Transverse colon (tissue), 4 donors: Measurements from ENCODE around the gene TWNK. TPM values are rescaled to one million over a fixed set of nuclear protein-coding genes. Genes with fewer than 3 reads are reported as not detected.

Experiments used
- DNase-seq: peaks from one replicate; pipeline ENCODE4 v3.0.0-alpha.2; 2019
- H3K27ac ChIP-seq, 4 donors: fragments of 200-600 bp; sonication (generic); 2 replicates each; pipeline ENCODE4 v1.5.1; 2016 to 2018; ENCODE audit warnings: inconsistent platforms in 4 of 4
- H3K27me3 ChIP-seq: fragments of 200-600 bp; sonication (generic); 2 replicates; pipeline ENCODE4 v1.5.1; 2017; ENCODE audit warnings: inconsistent platforms
- H3K36me3 ChIP-seq, 4 donors: fragments of 200-600 bp; sonication (generic); 2 replicates each; pipeline ENCODE4 v1.5.1; 2017 to 2019; ENCODE audit warnings: inconsistent platforms in 4 of 4
- H3K4me1 ChIP-seq, 4 donors: fragments of 200-600 bp; sonication (generic); 2 replicates each; pipeline ENCODE4 v1.5.1; 2017 to 2020; ENCODE audit warnings: inconsistent platforms in 4 of 4
- H3K4me3 ChIP-seq, 4 donors: fragments of 200-600 bp; sonication (generic); 1 replicate in 1 of 4; 2 replicates in 3 of 4; pipeline versions ENCODE4 v1.5.1 to v1.6.1; 2017 to 2019; ENCODE audit warnings: inconsistent platforms in 4 of 4
- H3K9me3 ChIP-seq, 2 donors: fragments of 200-600 bp; sonication (generic); 2 replicates each; pipeline ENCODE4 v1.5.1; 2017 to 2019; ENCODE audit warnings: inconsistent platforms in 2 of 2
- CTCF ChIP-seq, 5 experiments: fragments of 200-600 bp in 3 of 5; fragments of 450-650 bp in 2 of 5; sonication (generic) in 3 of 5; IDR thresholded peaks; 1 replicate in 2 of 5; 2 replicates in 3 of 5; pipeline ENCODE4 v1.5.1; 2016 to 2017; ENCODE audit warnings: antibody characterized with exemption in 5 of 5, inconsistent platforms in 3 of 5, mild to moderate bottlenecking in 2 of 5, moderate library complexity in 1 of 5
- EP300 ChIP-seq: sonication (generic); formaldehyde crosslinking; IDR thresholded peaks from one replicate; pipeline ENCODE4 v1.6.1; 2017; ENCODE audit warnings: antibody characterized with exemption, low read depth
- POLR2A ChIP-seq: fragments of 450-650 bp; IDR thresholded peaks from one replicate; pipeline ENCODE4 v1.6.1; 2016; ENCODE audit warnings: antibody characterized with exemption, mild to moderate bottlenecking, moderate library complexity
- POLR2AphosphoS5 ChIP-seq, 3 donors: sonication (generic); formaldehyde crosslinking; IDR thresholded peaks; one replicate each; pipeline ENCODE4 v1.6.1; 2016; ENCODE audit warnings: antibody characterized with exemption in 3 of 3
- whole genome bisulfite sequencing, 2 donors: methylation state at CpG; one replicate each; pipeline ENCODE4 v1.1.5; 2018; ENCODE audit warnings: low coverage in 1 of 2; 5-methylcytosine and 5-hydroxymethylcytosine counted together
- in situ Hi-C, 4 donors: fragments of 200-750 bp; cut with MboI; loops; one replicate each; pipeline versions ENCODE4 v1.15.0 to v1.15.1; 2017; ENCODE audit warnings: low sequenced_read_pairs in 3 of 4, low pct_ligation_motif_present in 1 of 4, low pct_unique_long_range_greater_than_20kb in 1 of 4
- intact Hi-C: fragments of 100-400 bp; cut with DNase I; formaldehyde crosslinking; loops from one replicate; pipeline ENCODE4 v1.15.1; 2023; ENCODE audit warnings: low total_unique reads
- total RNA-seq, 4 donors: library from RNA; depleted of rRNA; stranded (reverse); fragments of >200 nt; gene quantifications; one replicate each; pipeline ENCODE4 v1.1.0, GENCODE V29; 2016

Gene TWNK
- total RNA-seq, 4 donors from 2014 or later, result 1.1 to 12.7 (median 3.3) TPM

GRCh38 chr10:101007915-101008822, 20.8 kb downstream of the TWNK start:
- H3K27me3 ChIP-seq, result no peaks in the 10 kb centered on the region
- 58 to 60% methylated on average over 7 to 13 of the region's 13 CpGs for WGBS, 2 donors
- no peak for TF ChIP-seq POLR2AphosphoS5 (IDR thresholded peaks at IDR 0.05)
- no peak for TF ChIP-seq CTCF (IDR thresholded peaks at IDR 0.05)
- TF ChIP-seq POLR2A, result no peak
- TF ChIP-seq EP300, result no peak
- in situ Hi-C loops (no loop called here), intact Hi-C loops (no loop called here)
- no peak overlapping the region for H3K4me3 ChIP-seq
- peak overlapping the region; percentile 50 to 67 (median 55) for H3K27ac ChIP-seq
- no peaks in the 10 kb centered on the region for H3K9me3 ChIP-seq
- peaks cover 0 to 15% (median 5%) of the 10 kb centered on the region in 4 donors for H3K36me3 ChIP-seq
- peaks cover 3 to 28% (median 14%) of the 10 kb centered on the region in 4 donors for H3K4me1 ChIP-seq
- DNase-seq, result no peak

GRCh38 chr10:101008823-101009423, 21.6 kb downstream of the TWNK start:
- peaks cover 3 to 32% (median 17%) of the 10 kb centered on the region in 4 donors for H3K4me1 ChIP-seq
- TF ChIP-seq CTCF (IDR thresholded peaks at IDR 0.05) (no peak), EP300 (no peak), POLR2A (no peak), POLR2AphosphoS5 (IDR thresholded peaks at IDR 0.05) (no peak)
- peaks cover 0 to 9% (median 4%) of the 10 kb centered on the region in 4 donors for H3K36me3 ChIP-seq
- no peaks in the 10 kb centered on the region for H3K27me3 ChIP-seq
- intact Hi-C loops, result no loop called here
- no peaks in the 10 kb centered on the region for H3K9me3 ChIP-seq
- no peak overlapping the region for H3K4me3 ChIP-seq
- DNase-seq, result no peak
- H3K27ac ChIP-seq, result peak overlapping the region in 2 of 4 donors; percentile 50 to 67
- in situ Hi-C loops, result no loop called here
- 63% methylated on average over 6 of the region's 6 CpGs; no CpG with 5 or more reads in 1 of the 2 donors for WGBS, 2 donors

GRCh38 chr10:101010329-101010728, 23.0 kb downstream of the TWNK start:
- H3K27ac ChIP-seq, result no peak overlapping the region
- in situ Hi-C loops (no loop called here), intact Hi-C loops (loop anchor here (10.0 kb wide), 1 partner anchor 46 kb away; the partner anchor contains the start of gene SEMA4G)
- no peak for DNase-seq
- no peak for TF ChIP-seq EP300
- TF ChIP-seq POLR2AphosphoS5 (IDR thresholded peaks at IDR 0.05), result no peak
- TF ChIP-seq POLR2A, result no peak
- no peak for TF ChIP-seq CTCF (IDR thresholded peaks at IDR 0.05)
- H3K36me3 ChIP-seq, result peaks cover 0 to 9% (median 3%) of the 10 kb centered on the region in 4 donors
- no peaks in the 10 kb centered on the region for H3K27me3 ChIP-seq
- H3K9me3 ChIP-seq, result no peaks in the 10 kb centered on the region
- WGBS, 2 donors, result 90% methylated on average over 11 of the region's 22 CpGs; no CpG with 5 or more reads in 1 of the 2 donors
- peaks cover 3 to 32% (median 20%) of the 10 kb centered on the region in 4 donors for H3K4me1 ChIP-seq
- no peak overlapping the region for H3K4me3 ChIP-seq
